K562 (cell line): ENCODE measurements around the gene PITHD1. TPM values are rescaled to one million over a fixed set of nuclear protein-coding genes. Genes with fewer than 3 reads are reported as not detected.

Source experiments
- BRCA1 ChIP-seq, 2 experiments: fragments of 450-650 bp in 1 of 2; sonication (generic) in 1 of 2; formaldehyde crosslinking in 1 of 2; IDR thresholded peaks; 2 replicates each; pipeline versions ENCODE4 v1.5.0 to v1.6.1; 2017 to 2020; ENCODE audit warnings: mild to moderate bottlenecking in 1 of 2, missing genetic modification reagents in 1 of 2
- PHF20 ChIP-seq: fragments of 450-650 bp; IDR thresholded peaks from 2 replicates; pipeline ENCODE4 v1.6.1; 2018; ENCODE audit not compliant: partially characterized antibody
- ZC3H11A ChIP-seq: IDR thresholded peaks from 2 replicates; pipeline ENCODE4 v1.6.1; 2012; ENCODE audit warnings: low read depth, low read length, improper control_type of control experiment
- ZNF121 ChIP-seq: sonication (generic); formaldehyde crosslinking; conservative IDR thresholded peaks from 2 replicates; pipeline ENCODE4 v1.8.0; 2022; ENCODE audit warnings: missing genetic modification reagents
- ZNF175 ChIP-seq: fragments of 200-800 bp; sonication (Bioruptor generic); IDR thresholded peaks from 2 replicates; pipeline ENCODE4 v1.6.1; 2016; ENCODE audit warnings: low read depth, mild to moderate bottlenecking, missing genetic modification characterization, missing compliant biosample characterization
- polyA plus RNA-seq, 8 experiments: library from polyadenylated mRNA; depleted of rRNA in 4 of 8; stranded (reverse) in 5 of 8; unstranded in 3 of 8; fragments of >200 nt; fragmentation: Nextera tagmentation in 2 of 8; fragmentation: Illumina TruSeq in 1 of 8; extraction: Ambion mirVana in 2 of 8; extraction: Trizol in 1 of 8; gene quantifications; 2 replicates each; pipeline versions ENCODE4 v1.2.1 to v1.2.3, GENCODE V29; 2011 to 2014; ENCODE audit warnings: inconsistent platforms in 1 of 8, missing spikeins in 1 of 8
- total RNA-seq, 7 experiments: library from RNA; depleted of rRNA in 6 of 7; stranded (reverse); fragments of >200 nt in 6 of 7; fragmentation: Illumina TruSeq in 2 of 7; extraction: Trizol in 2 of 7; gene quantifications; 2 replicates each; pipeline versions ENCODE4 v1.2.1 to v1.2.3, GENCODE V29; 2011 to 2021; ENCODE audit warnings: low replicate concordance in 1 of 7
- TF ChIP-seq, protein P1 (sequence below): fragments of 450-650 bp; formaldehyde crosslinking; IDR thresholded peaks from 2 replicates; pipeline ENCODE4 v1.4.0; 2020; ENCODE audit warnings: mild to moderate bottlenecking, moderate library complexity
- TF ChIP-seq, protein P2 (sequence below), 2 experiments: fragments of 450-650 bp; IDR thresholded peaks; 2 replicates each; pipeline ENCODE4 v1.6.1; 2018; ENCODE audit warnings: mild to moderate bottlenecking in 2 of 2, low read depth in 1 of 2; ENCODE audit not compliant: partially characterized antibody in 2 of 2
- TF ChIP-seq, protein P3 (sequence below), 3 experiments: fragments of 200-800 bp in 1 of 3; sonication (Bioruptor generic) in 1 of 3; sonication (generic) in 1 of 3; formaldehyde crosslinking in 1 of 3; IDR thresholded peaks; 2 replicates each; pipeline versions ENCODE4 v1.6.1 to v1.8.0; 2016 to 2022; ENCODE audit warnings: mild to moderate bottlenecking in 2 of 3, missing compliant biosample characterization in 2 of 3, missing genetic modification characterization in 2 of 3, missing genetic modification reagents in 1 of 3
- TF ChIP-seq, protein P4 (sequence below): conservative IDR thresholded peaks from 2 replicates; pipeline ENCODE4 v1.6.1; 2011; ENCODE audit warnings: low read depth, mild to moderate bottlenecking, low read length; ENCODE audit not compliant: control insufficient read depth
- TF ChIP-seq, protein P5 (sequence below), 2 experiments: fragments of 450-650 bp in 1 of 2; sonication (generic) in 1 of 2; formaldehyde crosslinking in 1 of 2; IDR thresholded peaks in 1 of 2; conservative IDR thresholded peaks in 1 of 2; 2 replicates each; pipeline versions ENCODE4 v1.6.1 to v1.8.1; 2016 to 2023; ENCODE audit warnings: mild to moderate bottlenecking in 2 of 2, moderate library complexity in 2 of 2, inconsistent platforms in 1 of 2, missing genetic modification reagents in 1 of 2

Gene PITHD1
- total and polyA plus RNA-seq, 9 of the 15 experiments (the other 6 are each of a cell fraction or from before 2014, with no cell fraction given): 46.5 to 175 (median 149) TPM

DNA sequence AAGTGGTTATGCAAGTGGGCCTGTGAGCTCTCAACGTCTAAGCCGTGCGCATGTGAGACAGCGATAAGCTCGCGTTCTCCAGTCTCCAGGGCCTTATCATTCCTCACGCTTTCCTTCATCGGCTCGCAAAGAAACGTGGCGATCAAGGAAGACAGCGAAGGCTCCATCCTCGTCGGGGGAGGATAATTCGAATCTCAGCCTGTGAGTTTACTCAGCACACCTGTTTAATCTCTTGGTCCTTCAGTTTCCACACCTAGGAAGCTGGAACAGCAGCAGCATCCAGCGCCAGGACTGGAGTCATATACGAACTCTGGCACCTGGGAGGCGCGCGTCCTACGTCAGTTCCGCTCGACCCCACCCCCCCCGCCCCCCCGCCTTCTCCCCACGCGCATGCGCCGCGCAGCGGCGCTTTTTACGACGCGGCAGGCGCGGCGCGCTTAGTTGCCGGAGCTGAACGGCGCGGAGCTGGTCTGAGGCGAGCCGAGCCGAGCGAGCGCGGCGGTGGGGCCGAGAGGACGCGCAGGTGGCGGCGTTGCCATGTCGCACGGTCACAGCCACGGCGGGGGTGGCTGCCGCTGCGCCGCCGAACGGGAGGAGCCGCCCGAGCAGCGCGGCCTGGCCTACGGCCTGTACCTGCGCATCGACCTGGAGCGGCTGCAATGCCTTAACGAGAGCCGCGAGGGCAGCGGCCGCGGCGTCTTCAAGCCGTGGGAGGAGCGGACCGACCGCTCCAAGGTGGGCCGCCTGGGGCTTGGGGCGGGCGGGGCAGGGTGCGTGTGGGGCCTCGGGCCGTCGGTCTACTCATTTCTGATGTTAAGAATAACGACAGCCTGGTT lies at the start of gene PITHD1 (continued):
- TF ChIP-seq, protein P1, sequence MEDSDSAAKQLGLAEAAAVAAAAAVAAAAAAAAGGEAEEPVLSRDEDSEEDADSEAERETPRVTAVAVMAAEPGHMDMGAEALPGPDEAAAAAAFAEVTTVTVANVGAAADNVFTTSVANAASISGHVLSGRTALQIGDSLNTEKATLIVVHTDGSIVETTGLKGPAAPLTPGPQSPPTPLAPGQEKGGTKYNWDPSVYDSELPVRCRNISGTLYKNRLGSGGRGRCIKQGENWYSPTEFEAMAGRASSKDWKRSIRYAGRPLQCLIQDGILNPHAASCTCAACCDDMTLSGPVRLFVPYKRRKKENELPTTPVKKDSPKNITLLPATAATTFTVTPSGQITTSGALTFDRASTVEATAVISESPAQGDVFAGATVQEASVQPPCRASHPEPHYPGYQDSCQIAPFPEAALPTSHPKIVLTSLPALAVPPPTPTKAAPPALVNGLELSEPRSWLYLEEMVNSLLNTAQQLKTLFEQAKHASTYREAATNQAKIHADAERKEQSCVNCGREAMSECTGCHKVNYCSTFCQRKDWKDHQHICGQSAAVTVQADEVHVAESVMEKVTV: no peak
- no peak for TF ChIP-seq ZNF175 (CRISPR knock-in tag)
- TF ChIP-seq ZNF121 (CRISPR knock-in tag): no peak
- TF ChIP-seq, protein P2, sequence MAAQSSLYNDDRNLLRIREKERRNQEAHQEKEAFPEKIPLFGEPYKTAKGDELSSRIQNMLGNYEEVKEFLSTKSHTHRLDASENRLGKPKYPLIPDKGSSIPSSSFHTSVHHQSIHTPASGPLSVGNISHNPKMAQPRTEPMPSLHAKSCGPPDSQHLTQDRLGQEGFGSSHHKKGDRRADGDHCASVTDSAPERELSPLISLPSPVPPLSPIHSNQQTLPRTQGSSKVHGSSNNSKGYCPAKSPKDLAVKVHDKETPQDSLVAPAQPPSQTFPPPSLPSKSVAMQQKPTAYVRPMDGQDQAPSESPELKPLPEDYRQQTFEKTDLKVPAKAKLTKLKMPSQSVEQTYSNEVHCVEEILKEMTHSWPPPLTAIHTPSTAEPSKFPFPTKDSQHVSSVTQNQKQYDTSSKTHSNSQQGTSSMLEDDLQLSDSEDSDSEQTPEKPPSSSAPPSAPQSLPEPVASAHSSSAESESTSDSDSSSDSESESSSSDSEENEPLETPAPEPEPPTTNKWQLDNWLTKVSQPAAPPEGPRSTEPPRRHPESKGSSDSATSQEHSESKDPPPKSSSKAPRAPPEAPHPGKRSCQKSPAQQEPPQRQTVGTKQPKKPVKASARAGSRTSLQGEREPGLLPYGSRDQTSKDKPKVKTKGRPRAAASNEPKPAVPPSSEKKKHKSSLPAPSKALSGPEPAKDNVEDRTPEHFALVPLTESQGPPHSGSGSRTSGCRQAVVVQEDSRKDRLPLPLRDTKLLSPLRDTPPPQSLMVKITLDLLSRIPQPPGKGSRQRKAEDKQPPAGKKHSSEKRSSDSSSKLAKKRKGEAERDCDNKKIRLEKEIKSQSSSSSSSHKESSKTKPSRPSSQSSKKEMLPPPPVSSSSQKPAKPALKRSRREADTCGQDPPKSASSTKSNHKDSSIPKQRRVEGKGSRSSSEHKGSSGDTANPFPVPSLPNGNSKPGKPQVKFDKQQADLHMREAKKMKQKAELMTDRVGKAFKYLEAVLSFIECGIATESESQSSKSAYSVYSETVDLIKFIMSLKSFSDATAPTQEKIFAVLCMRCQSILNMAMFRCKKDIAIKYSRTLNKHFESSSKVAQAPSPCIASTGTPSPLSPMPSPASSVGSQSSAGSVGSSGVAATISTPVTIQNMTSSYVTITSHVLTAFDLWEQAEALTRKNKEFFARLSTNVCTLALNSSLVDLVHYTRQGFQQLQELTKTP (IDR thresholded peaks at IDR 0.05; ENCODE audit: low read depth in 1 of 2, partially characterized antibody in 2 of 2): peak in 1 of 2 experiments; percentile 88
- no peak for TF ChIP-seq BRCA1 (IDR thresholded peaks at IDR 0.05)
- TF ChIP-seq BRCA1 (CRISPR knock-in tag; IDR thresholded peaks at IDR 0.05): no peak
- TF ChIP-seq, protein P3, sequence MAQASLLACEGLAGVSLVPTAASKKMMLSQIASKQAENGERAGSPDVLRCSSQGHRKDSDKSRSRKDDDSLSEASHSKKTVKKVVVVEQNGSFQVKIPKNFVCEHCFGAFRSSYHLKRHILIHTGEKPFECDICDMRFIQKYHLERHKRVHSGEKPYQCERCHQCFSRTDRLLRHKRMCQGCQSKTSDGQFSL (CRISPR knock-in tag; IDR thresholded peaks at IDR 0.05): peak; percentile 74; the same call in 1 of the 2 replicates
- TF ChIP-seq, protein P3 (tag; IDR thresholded peaks at IDR 0.05): peak in 1 of 2 experiments; percentile 96; a peak in 2 of 4 replicates
- TF ChIP-seq, protein P4, sequence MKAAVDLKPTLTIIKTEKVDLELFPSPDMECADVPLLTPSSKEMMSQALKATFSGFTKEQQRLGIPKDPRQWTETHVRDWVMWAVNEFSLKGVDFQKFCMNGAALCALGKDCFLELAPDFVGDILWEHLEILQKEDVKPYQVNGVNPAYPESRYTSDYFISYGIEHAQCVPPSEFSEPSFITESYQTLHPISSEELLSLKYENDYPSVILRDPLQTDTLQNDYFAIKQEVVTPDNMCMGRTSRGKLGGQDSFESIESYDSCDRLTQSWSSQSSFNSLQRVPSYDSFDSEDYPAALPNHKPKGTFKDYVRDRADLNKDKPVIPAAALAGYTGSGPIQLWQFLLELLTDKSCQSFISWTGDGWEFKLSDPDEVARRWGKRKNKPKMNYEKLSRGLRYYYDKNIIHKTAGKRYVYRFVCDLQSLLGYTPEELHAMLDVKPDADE: peak; percentile 82
- TF ChIP-seq ZC3H11A: 0 out of 2 replicates have a peak, but pooled peaks have one; percentile 25
- peak; percentile 94 for TF ChIP-seq PHF20
- TF ChIP-seq, protein P5, sequence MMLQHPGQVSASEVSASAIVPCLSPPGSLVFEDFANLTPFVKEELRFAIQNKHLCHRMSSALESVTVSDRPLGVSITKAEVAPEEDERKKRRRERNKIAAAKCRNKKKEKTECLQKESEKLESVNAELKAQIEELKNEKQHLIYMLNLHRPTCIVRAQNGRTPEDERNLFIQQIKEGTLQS (IDR thresholded peaks at IDR 0.05): peak; percentile 77
- TF ChIP-seq, protein P5 (CRISPR knock-in tag; conservative IDR thresholded peaks at IDR 0.05): peak; percentile 91
